Midbrain (tissue), 1 donor: ENCODE data around the gene POU2F2.

Experiments used
- DNase-seq: peaks from one replicate; lab custom pipeline; 2025; lab: John Stamatoyannopoulos, UW

Gene POU2F2

GRCh38 chr19:42099336-42099925 is 32.8 kb downstream of the POU2F2 start:
- DNase-seq = no peak

DNA sequence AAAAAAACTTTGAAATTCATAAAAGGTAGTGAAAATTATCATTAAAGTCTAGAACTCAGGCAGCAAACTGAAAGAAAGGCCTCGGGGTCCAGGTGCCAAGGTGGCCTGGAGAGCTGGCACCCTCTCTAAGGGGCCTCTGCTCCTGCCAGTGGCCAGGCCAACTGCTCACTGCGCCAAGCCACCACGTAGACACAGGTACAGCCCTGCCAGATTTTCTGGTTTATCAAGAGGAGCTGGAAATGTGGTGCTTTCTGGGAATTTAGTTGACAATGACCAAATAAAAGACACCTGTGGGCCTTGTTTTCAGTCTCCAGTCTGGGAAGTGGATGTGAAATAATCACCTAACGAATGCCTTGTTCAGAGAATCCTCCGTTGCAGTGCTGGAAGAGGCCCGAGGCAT is 33.5 kb downstream of the POU2F2 start:
- no peak for DNase-seq

DNA sequence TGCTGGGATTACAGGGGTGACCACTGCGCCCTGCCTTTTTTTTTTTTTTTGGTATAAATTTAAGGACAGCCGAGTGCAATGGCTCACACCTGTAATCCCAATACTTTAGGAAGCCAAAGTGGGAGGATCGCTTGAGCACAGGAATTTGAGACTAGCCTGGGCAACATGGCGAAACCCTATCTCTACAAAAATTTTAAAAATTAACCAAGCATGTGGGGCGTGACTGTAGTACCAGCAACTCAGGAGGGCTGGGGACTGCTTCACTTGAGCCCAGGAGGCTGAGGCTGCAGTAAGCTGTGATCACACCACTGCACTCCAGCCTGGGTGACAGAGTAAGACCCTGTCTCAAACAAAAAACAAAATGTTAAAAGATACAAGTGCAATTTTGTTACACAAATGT is 34.8 kb downstream of the POU2F2 start:
- DNase-seq = no peak

- DNase-seq = no peak
Measured at GRCh38 chr19:42096255-42096837, 35.9 kb downstream of the POU2F2 start.

DNA sequence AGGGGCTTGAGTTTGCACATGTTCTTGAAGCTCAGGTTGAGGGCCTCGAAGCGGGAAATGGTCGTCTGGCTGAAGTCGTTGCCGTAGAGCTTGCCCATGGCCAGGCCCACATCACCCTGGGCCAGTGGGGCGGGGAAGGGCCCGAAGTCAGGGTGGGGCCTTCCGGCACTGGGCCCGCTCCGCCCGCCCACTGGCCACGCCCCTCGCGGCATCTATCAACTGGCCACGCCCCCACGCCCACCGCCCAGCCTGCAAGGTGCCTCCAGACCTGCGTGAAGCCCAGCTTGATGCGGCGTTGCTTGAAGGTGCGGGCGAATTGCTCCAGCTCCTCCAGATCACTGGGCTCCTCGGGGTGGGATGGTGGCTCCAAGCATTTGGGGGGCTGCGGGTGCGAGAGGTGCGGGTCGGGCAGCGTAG is 36.4 kb downstream of the POU2F2 start:
- DNase-seq = no peak

GRCh38 chr19:42095142-42095813 is 37.0 kb downstream of the POU2F2 start:
- no peak for DNase-seq

- DNase-seq = no peak
Measured at GRCh38 chr19:42093926-42094325, 38.3 kb downstream of the POU2F2 start.

- no peak for DNase-seq
Measured at GRCh38 chr19:42093505-42093904, 38.7 kb downstream of the POU2F2 start.

GRCh38 chr19:42092350-42092749 is 39.9 kb downstream of the POU2F2 start:
- no peak for DNase-seq

GRCh38 chr19:42091742-42092141 is 40.5 kb downstream of the POU2F2 start:
- DNase-seq = no peak

DNA sequence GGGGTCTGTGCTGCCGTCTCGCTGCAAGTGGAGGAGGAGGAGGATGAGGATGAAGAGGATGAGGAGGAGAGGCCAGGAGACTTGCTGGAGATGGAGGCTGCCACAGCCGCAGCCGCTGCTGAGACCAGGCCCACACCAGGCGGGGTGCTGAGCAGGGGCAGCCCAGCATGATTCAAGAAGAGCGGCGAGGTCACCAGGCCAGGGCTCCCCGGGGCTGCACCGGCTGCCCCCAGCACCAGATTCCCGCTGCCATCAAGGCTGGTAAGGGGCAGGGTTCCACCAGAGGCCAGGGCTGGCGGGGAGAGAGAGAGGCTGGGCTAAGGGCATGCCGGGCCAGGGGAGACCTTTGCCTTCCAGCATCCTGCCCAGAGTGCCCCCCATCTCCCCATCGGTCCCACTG is 40.9 kb downstream of the POU2F2 start:
- no peak for DNase-seq

DNA sequence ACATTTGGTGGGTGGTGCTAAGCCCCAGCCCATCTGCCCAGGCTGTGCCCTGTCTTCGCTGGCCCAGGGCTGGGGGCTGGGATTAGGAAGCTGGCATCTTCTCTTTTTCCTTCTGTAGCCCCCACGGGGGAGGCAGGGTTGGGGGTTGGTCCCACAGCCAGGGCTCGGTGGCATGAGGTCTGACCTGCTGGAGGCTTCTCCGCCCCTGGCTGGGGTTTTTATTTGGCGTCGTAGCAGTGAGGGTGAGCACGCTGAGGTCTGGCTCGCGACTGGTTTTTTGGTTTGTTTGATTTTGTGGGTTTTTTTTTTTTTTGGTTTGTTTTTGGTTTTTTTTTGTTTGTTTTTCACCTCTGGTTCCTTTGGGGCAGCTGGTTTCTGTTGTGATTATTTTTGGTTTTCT is 41.6 kb downstream of the POU2F2 start:
- no peak for DNase-seq

- no peak for DNase-seq
Measured at GRCh38 chr19:42089772-42090171, 42.5 kb downstream of the POU2F2 start.

DNA sequence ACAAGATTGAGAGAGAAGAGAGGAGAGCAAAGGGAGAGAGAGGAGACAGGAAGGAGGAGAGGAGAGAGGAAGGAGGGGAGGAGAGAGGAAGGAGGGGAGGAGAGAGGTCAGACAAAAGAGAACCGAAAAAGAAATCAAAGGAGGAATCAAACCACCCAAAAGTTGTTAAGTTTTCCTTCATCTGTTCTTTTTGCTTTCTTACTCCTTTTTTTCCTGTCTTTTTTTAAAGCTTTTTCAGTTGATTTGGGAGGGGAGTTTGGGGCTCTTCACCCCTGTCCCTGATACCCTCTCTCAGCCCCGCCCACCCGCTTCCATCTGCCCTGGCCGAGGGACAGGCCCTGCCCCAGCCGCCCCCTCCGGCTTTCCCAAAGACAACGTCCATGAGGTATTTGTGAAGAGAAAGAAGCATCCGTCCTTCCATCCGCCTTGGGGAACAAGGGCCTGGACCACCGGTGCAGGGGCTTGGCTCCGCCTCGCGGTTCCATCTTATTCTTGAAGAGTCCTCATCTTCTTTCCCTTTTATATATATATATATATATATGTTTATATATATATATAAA is 43.0 kb downstream of the POU2F2 start:
- no peak for DNase-seq

GRCh38 chr19:42088471-42089190 is 43.6 kb downstream of the POU2F2 start:
- no peak for DNase-seq

DNA sequence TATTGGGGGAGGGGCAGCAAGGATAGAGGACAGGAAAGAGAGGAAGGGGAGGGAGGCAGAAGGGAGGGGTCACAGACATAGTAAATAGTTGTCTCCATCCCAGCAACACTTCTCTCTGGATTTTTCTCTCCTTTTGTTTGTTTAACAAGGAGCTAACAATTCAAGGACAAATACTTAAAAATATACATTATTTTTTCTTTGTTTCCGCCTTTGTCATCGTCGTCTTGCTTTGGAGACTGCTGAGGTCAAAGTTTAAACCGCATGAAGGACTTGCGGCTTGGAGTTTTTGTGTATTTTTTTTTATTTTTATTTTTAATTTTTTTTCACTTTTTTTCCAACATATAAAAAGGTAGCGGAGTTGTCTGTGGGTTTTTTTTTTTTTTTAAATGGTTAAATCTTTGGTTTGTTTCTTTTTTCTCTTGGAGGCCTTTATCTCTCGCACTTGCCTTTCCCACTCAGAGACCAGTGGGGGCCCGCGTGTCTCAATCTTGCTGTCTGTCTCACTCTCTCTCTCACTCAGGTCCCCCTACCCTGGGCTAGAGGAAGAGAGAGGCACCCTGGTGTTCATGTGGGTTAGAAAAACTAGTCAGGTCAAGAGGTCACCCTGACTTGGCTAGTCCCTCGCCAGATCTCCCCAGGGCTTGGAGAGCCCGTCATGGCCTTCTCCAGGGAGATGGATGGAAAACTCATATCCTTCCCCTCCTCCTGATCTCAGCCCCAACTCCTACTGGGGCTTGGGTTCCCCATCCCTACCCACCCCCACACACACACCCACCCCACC is 45.3 kb downstream of the POU2F2 start:
- no peak for DNase-seq

DNA sequence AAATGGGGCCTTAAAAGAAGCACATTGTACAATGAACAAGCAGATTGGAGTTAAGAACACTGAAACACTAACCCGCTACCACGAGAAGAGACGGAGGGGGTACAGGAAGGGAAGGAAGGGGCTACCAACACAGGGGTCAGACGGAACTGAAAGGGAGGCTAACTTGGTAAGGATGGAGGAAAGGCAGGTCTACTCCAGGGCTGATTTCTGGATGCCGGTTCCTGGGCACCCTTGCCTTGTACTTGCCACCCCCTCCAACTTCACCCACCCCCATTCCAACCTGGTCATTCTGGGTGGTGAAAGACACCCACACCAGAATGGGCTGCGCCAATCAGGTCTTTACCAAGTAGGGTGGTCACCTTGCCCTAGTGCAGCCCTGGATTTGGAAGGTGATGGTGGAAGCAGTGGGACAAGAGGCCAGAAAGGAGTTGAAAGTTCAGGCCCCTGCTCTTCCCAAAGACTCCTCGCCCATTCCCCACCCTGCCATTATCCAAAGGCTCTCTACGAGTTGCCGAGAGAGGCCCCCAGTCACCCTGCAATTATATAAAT is 46.0 kb downstream of the POU2F2 start:
- no peak for DNase-seq

DNA sequence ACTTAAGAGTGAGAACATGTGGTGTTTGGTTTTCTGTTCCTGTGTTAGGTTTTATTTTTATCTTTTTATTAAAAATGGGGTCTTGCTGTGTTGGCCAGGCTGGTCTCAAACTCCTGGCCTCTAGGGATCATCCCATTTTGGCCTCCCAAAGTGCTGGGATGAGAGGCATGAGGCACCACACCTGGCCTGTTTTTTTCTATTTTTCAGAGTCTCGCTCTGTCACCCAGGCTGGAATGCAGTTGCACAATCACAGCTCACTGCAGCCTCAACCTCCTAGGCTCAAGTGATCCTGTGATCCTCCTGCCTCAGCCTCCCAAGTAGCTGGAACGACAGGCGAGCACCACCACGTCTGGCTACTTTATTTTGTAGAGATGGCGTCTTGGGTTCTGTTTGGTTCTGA is 48.7 kb downstream of the POU2F2 start:
- DNase-seq = no peak

GRCh38 chr19:42081584-42082203 is 50.6 kb downstream of the POU2F2 start:
- peak; percentile 1 for DNase-seq

- DNase-seq = no peak
Measured at GRCh38 chr19:42080764-42081375, 51.4 kb downstream of the POU2F2 start.
